Neuronal stem cell (in vitro differentiated cells): Measurements from ENCODE around the gene TMEM179.

Source experiments
- DNase-seq: peaks from one replicate; pipeline ENCODE4 v3.0.0-alpha.2; 2013; ENCODE audit warnings: low spot score
- H2AFZ ChIP-seq: one replicate; pipeline ENCODE4 v1.6.1; 2013; ENCODE audit warnings: mild to moderate bottlenecking, low read length, inconsistent platforms
- H2AK5ac ChIP-seq: 2 replicates; pipeline ENCODE4 v1.6.1; 2013; ENCODE audit warnings: low read depth, mild to moderate bottlenecking, inconsistent platforms, low read length, moderate library complexity, mixed read lengths
- H2BK120ac ChIP-seq: 2 replicates; pipeline ENCODE4 v1.6.1; 2013; ENCODE audit warnings: low read depth, mild to moderate bottlenecking, inconsistent platforms, low read length, moderate library complexity, mixed read lengths
- H2BK12ac ChIP-seq: one replicate; pipeline ENCODE4 v1.6.1; 2013; ENCODE audit warnings: low read length, inconsistent platforms
- H2BK15ac ChIP-seq: 2 replicates; pipeline ENCODE4 v1.6.1; 2013; ENCODE audit warnings: mild to moderate bottlenecking, low read length, inconsistent platforms, mixed read lengths
- H2BK5ac ChIP-seq: one replicate; pipeline ENCODE4 v1.6.1; 2013; ENCODE audit warnings: inconsistent platforms, mild to moderate bottlenecking, low read length, moderate library complexity
- H3K14ac ChIP-seq: one replicate; pipeline ENCODE4 v1.6.1; 2013; ENCODE audit warnings: low read length, inconsistent platforms
- H3K18ac ChIP-seq: 2 replicates; pipeline ENCODE4 v1.6.1; 2013; ENCODE audit warnings: low read length, inconsistent platforms
- H3K23ac ChIP-seq: 2 replicates; pipeline ENCODE4 v1.6.1; 2013; ENCODE audit warnings: low read depth, mild to moderate bottlenecking, mixed read lengths, low read length, inconsistent platforms; ENCODE audit not compliant: poor library complexity
- H3K27ac ChIP-seq: replicated peaks from 3 replicates; pipeline ENCODE4 v1.5.1; 2013; ENCODE audit warnings: low read length, inconsistent platforms
- H3K27me3 ChIP-seq, 3 experiments: 2 replicates each; pipeline ENCODE4 v1.6.1; 2013; ENCODE audit warnings: low read length in 3 of 3, mild to moderate bottlenecking in 2 of 3, inconsistent platforms in 1 of 3, low read depth in 1 of 3, mixed read lengths in 1 of 3, moderate library complexity in 1 of 3; ENCODE audit not compliant: control insufficient read depth in 3 of 3, insufficient read depth in 3 of 3
- H3K36me3 ChIP-seq, 2 donors: replicated peaks in 1 of 2; 2 replicates each; pipeline ENCODE4 v1.6.1; 2013; ENCODE audit warnings: low read length in 2 of 2; ENCODE audit not compliant: control insufficient read depth in 2 of 2, insufficient read depth in 2 of 2
- H3K4ac ChIP-seq: 2 replicates; pipeline ENCODE4 v1.6.1; 2013; ENCODE audit warnings: inconsistent platforms, mild to moderate bottlenecking, low read length, moderate library complexity
- H3K4me1 ChIP-seq, 2 donors: 1 replicate in 1 of 2; 2 replicates in 1 of 2; pipeline ENCODE4 v1.6.1; 2013; ENCODE audit warnings: low read length in 2 of 2, low read depth in 1 of 2; ENCODE audit not compliant: control insufficient read depth in 2 of 2, insufficient read depth in 1 of 2
- H3K4me2 ChIP-seq: one replicate; pipeline ENCODE4 v1.6.1; 2013; ENCODE audit warnings: mild to moderate bottlenecking, low read length, inconsistent platforms; ENCODE audit not compliant: insufficient read depth, poor library complexity, severe bottlenecking
- H3K4me3 ChIP-seq, 2 donors: 2 replicates each; pipeline ENCODE4 v1.5.1; 2013; ENCODE audit warnings: low read length in 2 of 2, mild to moderate bottlenecking in 2 of 2, inconsistent platforms in 1 of 2, moderate library complexity in 1 of 2
- H3K79me1 ChIP-seq: one replicate; pipeline ENCODE4 v1.6.1; 2013; ENCODE audit warnings: low read depth, mild to moderate bottlenecking, inconsistent platforms, low read length, moderate library complexity
- H3K9ac ChIP-seq: one replicate; pipeline ENCODE4 v1.6.1; 2013; ENCODE audit warnings: mild to moderate bottlenecking, low read depth, low read length, inconsistent platforms; ENCODE audit not compliant: poor library complexity
- H3K9me3 ChIP-seq, 2 donors: replicated peaks in 1 of 2; 2 replicates each; pipeline versions ENCODE3 to v1.6.1; 2013; ENCODE audit warnings: low read length in 2 of 2, mild to moderate bottlenecking in 2 of 2, inconsistent platforms in 1 of 2, low read depth in 1 of 2, mixed read lengths in 1 of 2, moderate library complexity in 1 of 2; ENCODE audit not compliant: control insufficient read depth in 2 of 2, insufficient read depth in 1 of 2
- H4K8ac ChIP-seq: one replicate; pipeline ENCODE4 v1.6.1; 2013; ENCODE audit warnings: low read depth, mild to moderate bottlenecking, inconsistent platforms, low read length, moderate library complexity
- H4K91ac ChIP-seq: one replicate; pipeline ENCODE4 v1.6.1; 2013; ENCODE audit warnings: low read length, low read depth, mild to moderate bottlenecking, inconsistent platforms; ENCODE audit not compliant: poor library complexity
- WGBS, 2 donors: extraction: QIAGEN DNeasy Blood & Tissue Kit; methylation state at CpG; one replicate each; pipeline ENCODE4 v1.1.7; 2013; ENCODE audit warnings: missing lambda C conversion rate in 2 of 2, mixed read lengths in 1 of 2; ENCODE audit not compliant: insufficient read length in 2 of 2, insufficient replicate concordance in 1 of 2; ENCODE audit errors: extremely low coverage in 2 of 2; 5-methylcytosine and 5-hydroxymethylcytosine counted together

TMEM179 gene

GRCh38 chr14:104567957-104568225 lies 36.7 kb downstream of the TMEM179 start:
- Histone ChIP-seq H3K9ac (no peak overlapping the region), H3K23ac (no peak overlapping the region), H3K27ac (no peak overlapping the region), H4K91ac (no peak overlapping the region), H2BK5ac (no peak overlapping the region), H2AK5ac (no peak overlapping the region), H3K4me2 (no peak overlapping the region), H2BK120ac (no peak overlapping the region), H3K79me1 (no peaks in the 10 kb centered on the region), H3K4ac (no peak overlapping the region), H2AFZ (no peak overlapping the region), H3K18ac (no peak overlapping the region), H3K14ac (no peak overlapping the region), H3K4me1 (peaks cover 9 to 17% of the 10 kb centered on the region in 2 donors), H3K9me3 (peaks cover 0 to 2% of the 10 kb centered on the region in 2 donors), H3K4me3 (no peak overlapping the region), H3K27me3 (peaks cover 0 to 56% (median 0%) of the 10 kb centered on the region in 3 experiments), H3K36me3 (no peaks in the 10 kb centered on the region), H4K8ac (no peak overlapping the region), H2BK15ac (no peak overlapping the region), H2BK12ac (no peak overlapping the region)
- DNase-seq = no peak
- WGBS, 2 donors = no CpG with 5 or more reads among the region's 9 CpGs

GRCh38 chr14:104567141-104567956 lies 37.2 kb downstream of the TMEM179 start:
- Histone ChIP-seq H2BK12ac (no peak overlapping the region), H2AFZ (no peak overlapping the region), H3K27me3 (peaks cover 0 to 56% (median 0%) of the 10 kb centered on the region in 3 experiments), H2BK120ac (no peak overlapping the region), H3K9me3 (peaks cover 0 to 2% of the 10 kb centered on the region in 2 donors), H4K91ac (no peak overlapping the region), H3K9ac (no peak overlapping the region), H3K14ac (peak overlapping the region; percentile 98), H3K36me3 (no peaks in the 10 kb centered on the region), H3K18ac (peak overlapping the region; percentile 38), H3K23ac (no peak overlapping the region), H3K4me1 (peaks cover 9 to 17% of the 10 kb centered on the region in 2 donors), H3K27ac (no peak overlapping the region), H2BK15ac (peak overlapping the region; percentile 81), H4K8ac (no peak overlapping the region), H2AK5ac (peak overlapping the region; percentile 83), H2BK5ac (no peak overlapping the region), H3K4me2 (no peak overlapping the region), H3K4me3 (no peak overlapping the region), H3K79me1 (no peaks in the 10 kb centered on the region), H3K4ac (no peak overlapping the region)
- DNase-seq = no peak
- no CpG with 5 or more reads among the region's 27 CpGs for WGBS, 2 donors

GRCh38 chr14:104564744-104565679 lies 39.6 kb downstream of the TMEM179 start:
- Histone ChIP-seq H2BK120ac (peak overlapping the region; percentile 31), H3K4me2 (no peak overlapping the region), H3K79me1 (no peaks in the 10 kb centered on the region), H2BK15ac (no peak overlapping the region), H3K27ac (no peak overlapping the region), H2AK5ac (peak overlapping the region; percentile 1), H2BK12ac (peak overlapping the region; percentile 58), H3K4ac (no peak overlapping the region), H3K4me3 (peak overlapping the region in 1 of 2 donors; percentile 60), H3K36me3 (no peaks in the 10 kb centered on the region), H4K91ac (no peak overlapping the region), H4K8ac (no peak overlapping the region), H3K4me1 (peaks cover 5 to 11% of the 10 kb centered on the region in 2 donors), H3K23ac (no peak overlapping the region), H3K18ac (peak overlapping the region; percentile 85), H2BK5ac (peak overlapping the region; percentile 59), H3K9ac (no peak overlapping the region), H2AFZ (no peak overlapping the region), H3K9me3 (no peaks in the 10 kb centered on the region), H3K14ac (no peak overlapping the region), H3K27me3 (peaks cover 0 to 55% (median 0%) of the 10 kb centered on the region in 3 experiments)
- DNase-seq = no peak
- WGBS, 2 donors = no CpG with 5 or more reads among the region's 30 CpGs
